GM21786 (cell line): ENCODE results near the gene CHST12.
"Not testable (repeated sequence)": the region's sequence is repeated elsewhere in the genome, so short reads cannot be mapped to it uniquely, and the experiment has no call there.

Experiments used
- ATAC-seq: cut with Tn5 transposase; IDR thresholded peaks from one replicate; pipeline ENCODE4 v1.9.1; 2021; ENCODE audit not compliant: unreplicated experiment

Gene CHST12

GRCh38 chr7:2453849-2454248, 50.4 kb downstream of the CHST12 start:
- ATAC-seq, result not testable (repeated sequence)

- no peak for ATAC-seq
Observed at GRCh38 chr7:2459674-2460073, 56.3 kb downstream of the CHST12 start.

GRCh38 chr7:2460188-2460587, 56.8 kb downstream of the CHST12 start:
- ATAC-seq, result no peak

GRCh38 chr7:2460641-2461040, 57.2 kb downstream of the CHST12 start:
- no peak for ATAC-seq

- ATAC-seq, result no peak
Observed at GRCh38 chr7:2461268-2462026, 58.0 kb downstream of the CHST12 start.

- ATAC-seq, result no peak
Observed at GRCh38 chr7:2462731-2463130, 59.3 kb downstream of the CHST12 start.

- ATAC-seq, result no peak
Observed at GRCh38 chr7:2465928-2466327, 62.5 kb downstream of the CHST12 start.

- ATAC-seq, result no peak
Observed at GRCh38 chr7:2466675-2467074, 63.3 kb downstream of the CHST12 start.

- no peak for ATAC-seq
Observed at GRCh38 chr7:2468227-2468626, 64.8 kb downstream of the CHST12 start.

GRCh38 chr7:2469460-2470203, 66.2 kb downstream of the CHST12 start:
- ATAC-seq, result not testable (repeated sequence)

GRCh38 chr7:2470204-2471021, 67.0 kb downstream of the CHST12 start:
- no peak for ATAC-seq

GRCh38 chr7:2471022-2471329, 67.6 kb downstream of the CHST12 start:
- no peak for ATAC-seq

- no peak for ATAC-seq
Observed at GRCh38 chr7:2471396-2471795, 68.0 kb downstream of the CHST12 start.

- ATAC-seq, result no peak
Observed at GRCh38 chr7:2472739-2473138, 69.3 kb downstream of the CHST12 start.

- ATAC-seq, result no peak
Observed at GRCh38 chr7:2473496-2474180, 70.2 kb downstream of the CHST12 start.

- ATAC-seq, result no peak
Observed at GRCh38 chr7:2474224-2474623, 70.8 kb downstream of the CHST12 start.

- no peak for ATAC-seq
Observed at GRCh38 chr7:2474813-2475677, 71.6 kb downstream of the CHST12 start.

GRCh38 chr7:2475678-2476015, 72.2 kb downstream of the CHST12 start:
- no peak for ATAC-seq

- ATAC-seq, result no peak
Observed at GRCh38 chr7:2476298-2476697, 72.9 kb downstream of the CHST12 start, which contains the start of gene GRIFIN. Gene GRIFIN (minus strand): TSS chr7:2476398. CDS start chr7:2476383, 15 bp downstream.

GRCh38 chr7:2476776-2477446, 73.5 kb downstream of the CHST12 start:
- ATAC-seq, result no peak
